SK-N-MC (cell line): ENCODE data around the gene ANKRD44.

ENCODE experiments used
- DNase-seq: peaks from one replicate; pipeline ENCODE4 v3.0.0-alpha.2; 2011; ENCODE audit warnings: low read depth, low spot score
- H3K27ac ChIP-seq: fragments of 200-600 bp; sonication (generic); 2 replicates; pipeline ENCODE4 v1.5.1; 2016; ENCODE audit warnings: mixed run types
- H3K36me3 ChIP-seq: fragments of 200-600 bp; sonication (generic); 2 replicates; pipeline ENCODE4 v1.6.1; 2017; ENCODE audit warnings: antibody characterized with exemption, low read length, mixed read lengths; ENCODE audit not compliant: insufficient read depth
- H3K4me3 ChIP-seq: fragments of 200-600 bp; sonication (generic); 2 replicates; pipeline ENCODE4 v1.5.1; 2016
- H3K9ac ChIP-seq: fragments of 200-600 bp; sonication (generic); 2 replicates; pipeline ENCODE4 v1.8.0; 2017; ENCODE audit warnings: mixed run types, mixed read lengths; ENCODE audit not compliant: insufficient read length
- H3K9me3 ChIP-seq: fragments of 200-600 bp; sonication (generic); 2 replicates; pipeline ENCODE4 v1.6.1; 2017; ENCODE audit warnings: low read depth, mild to moderate bottlenecking, antibody characterized with exemption, low read length, moderate library complexity, mixed read lengths
- EZH2 ChIP-seq: fragments of 200-600 bp; sonication (generic); IDR thresholded peaks from one replicate; pipeline ENCODE4 v1.6.1; 2017; ENCODE audit warnings: antibody characterized with exemption
- FOXP2 ChIP-seq: optimal IDR thresholded peaks from 2 replicates; pipeline ENCODE3; 2011; ENCODE audit warnings: mild to moderate bottlenecking, moderate library complexity; ENCODE audit not compliant: insufficient read depth; ENCODE audit errors: extremely low read length, control extremely low read depth
- POLR2AphosphoS5 ChIP-seq: IDR thresholded peaks from 2 replicates; pipeline ENCODE4 v1.6.1; 2012; ENCODE audit warnings: mild to moderate bottlenecking, low read depth, low read length, borderline replicate concordance

Gene ANKRD44

DNA sequence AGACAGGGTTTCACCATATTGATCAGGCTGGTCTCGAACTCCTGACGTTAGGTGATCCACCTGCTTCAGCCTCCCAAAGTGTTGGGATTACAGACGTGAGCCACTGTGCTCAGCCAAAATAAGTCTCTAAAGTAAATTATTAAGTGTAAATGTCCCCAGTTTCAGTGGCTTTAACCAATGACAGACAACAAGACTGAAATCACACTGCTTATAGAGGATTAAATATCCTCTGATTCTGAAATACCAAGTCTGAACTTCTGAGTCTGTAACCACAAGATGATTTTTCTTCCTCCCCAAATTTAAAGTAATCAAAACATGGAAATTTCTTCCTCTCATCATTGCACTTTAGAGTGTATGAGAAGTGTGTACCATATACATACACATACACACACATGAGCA lies 16.5 kb upstream of the ANKRD44 start:
- H3K4me3 ChIP-seq: peak overlapping the region; percentile 54
- no peaks in the 10 kb centered on the region for H3K36me3 ChIP-seq
- H3K9ac ChIP-seq: no peak overlapping the region
- DNase-seq: no peak
- H3K9me3 ChIP-seq: no peaks in the 10 kb centered on the region
- no peak for TF ChIP-seq EZH2
- TF ChIP-seq POLR2AphosphoS5: no peak
- TF ChIP-seq FOXP2: no peak
- peak overlapping the region; percentile 94 for H3K27ac ChIP-seq

DNA sequence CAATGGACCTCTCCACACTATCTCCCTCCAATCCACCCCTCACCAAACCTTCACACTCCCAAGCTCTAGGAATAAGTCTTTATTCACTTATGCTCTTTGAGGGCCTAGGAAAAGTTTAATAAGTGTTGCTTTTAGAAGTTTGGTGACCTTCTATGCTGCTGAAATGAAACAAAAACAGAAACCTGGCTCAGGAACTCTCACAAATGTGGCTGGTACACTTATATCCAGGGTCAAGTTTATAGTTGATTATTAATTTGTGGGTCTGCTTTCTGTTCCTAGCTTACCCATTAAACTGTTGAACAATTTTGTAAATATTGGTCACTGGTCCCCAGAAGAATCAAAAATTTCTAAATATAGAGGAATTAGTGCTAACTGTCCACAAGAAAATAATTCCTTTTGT lies 14.2 kb upstream of the ANKRD44 start:
- no peak for TF ChIP-seq POLR2AphosphoS5
- no peak for TF ChIP-seq FOXP2
- no peak for TF ChIP-seq EZH2
- Histone ChIP-seq H3K4me3 (no peak overlapping the region), H3K9ac (no peak overlapping the region), H3K36me3 (no peaks in the 10 kb centered on the region), H3K27ac (no peak overlapping the region), H3K9me3 (no peaks in the 10 kb centered on the region)
- no peak for DNase-seq

GRCh38 chr2:197322724-197323720 lies 12.4 kb upstream of the ANKRD44 start:
- Histone ChIP-seq H3K36me3 (no peaks in the 10 kb centered on the region), H3K4me3 (no peak overlapping the region)
- TF ChIP-seq EZH2 (no peak), FOXP2 (no peak), POLR2AphosphoS5 (no peak)

GRCh38 chr2:197322143-197322542 lies 11.6 kb upstream of the ANKRD44 start:
- no peak overlapping the region for H3K9ac ChIP-seq
- no peak overlapping the region for H3K27ac ChIP-seq
- TF ChIP-seq FOXP2 (no peak), EZH2 (no peak), POLR2AphosphoS5 (no peak)

More at GRCh38 chr2:197322724-197323720, 12.4 kb upstream of the ANKRD44 start:
- Histone ChIP-seq H3K9me3 (no peaks in the 10 kb centered on the region), H3K9ac (no peak overlapping the region), H3K27ac (no peak overlapping the region)
- no peak for DNase-seq

DNA sequence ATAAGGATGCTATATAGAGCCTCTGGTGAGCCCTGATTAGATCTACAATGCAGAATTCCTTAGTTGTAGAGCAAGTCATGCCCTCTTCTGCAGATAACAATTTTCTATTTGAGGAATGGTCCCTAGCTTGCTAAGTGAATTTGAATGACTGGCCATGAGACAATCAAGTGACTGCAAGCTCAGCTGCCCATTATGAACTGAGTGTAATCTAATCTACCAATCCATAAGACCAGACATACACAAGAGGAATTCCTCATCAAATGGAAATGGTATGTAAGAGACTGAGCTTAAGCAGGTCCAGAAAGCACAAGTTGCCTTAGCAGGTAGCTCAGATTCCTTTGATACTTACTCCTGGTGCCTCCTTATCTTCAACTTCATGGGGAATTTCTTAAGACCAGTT lies 4.8 kb upstream of the ANKRD44 start:
- Histone ChIP-seq H3K27ac (no peak overlapping the region), H3K36me3 (no peaks in the 10 kb centered on the region), H3K4me3 (no peak overlapping the region), H3K9ac (no peak overlapping the region), H3K9me3 (no peaks in the 10 kb centered on the region)
- DNase-seq: no peak
- TF ChIP-seq EZH2: no peak
- no peak for TF ChIP-seq POLR2AphosphoS5
- no peak for TF ChIP-seq FOXP2

More at GRCh38 chr2:197322143-197322542, 11.6 kb upstream of the ANKRD44 start:
- Histone ChIP-seq H3K9me3 (no peaks in the 10 kb centered on the region), H3K36me3 (no peaks in the 10 kb centered on the region), H3K4me3 (no peak overlapping the region)
- no peak for DNase-seq

GRCh38 chr2:197312186-197312585 lies 1.6 kb upstream of the ANKRD44 start:
- Histone ChIP-seq H3K4me3 (no peak overlapping the region), H3K36me3 (no peaks in the 10 kb centered on the region), H3K27ac (no peak overlapping the region), H3K9me3 (no peaks in the 10 kb centered on the region), H3K9ac (no peak overlapping the region)
- no peak for TF ChIP-seq FOXP2
- TF ChIP-seq EZH2: no peak
- no peak for TF ChIP-seq POLR2AphosphoS5
- DNase-seq: no peak

- TF ChIP-seq POLR2AphosphoS5 (no peak), FOXP2 (no peak), EZH2 (no peak)
- Histone ChIP-seq H3K9me3 (no peaks in the 10 kb centered on the region), H3K9ac (peak overlapping the region; percentile 77), H3K27ac (no peak overlapping the region), H3K36me3 (no peaks in the 10 kb centered on the region), H3K4me3 (peak overlapping the region; percentile 89)
- no peak for DNase-seq
These were observed 947 bp upstream of the ANKRD44 start for GRCh38 chr2:197311421-197312033.

DNA sequence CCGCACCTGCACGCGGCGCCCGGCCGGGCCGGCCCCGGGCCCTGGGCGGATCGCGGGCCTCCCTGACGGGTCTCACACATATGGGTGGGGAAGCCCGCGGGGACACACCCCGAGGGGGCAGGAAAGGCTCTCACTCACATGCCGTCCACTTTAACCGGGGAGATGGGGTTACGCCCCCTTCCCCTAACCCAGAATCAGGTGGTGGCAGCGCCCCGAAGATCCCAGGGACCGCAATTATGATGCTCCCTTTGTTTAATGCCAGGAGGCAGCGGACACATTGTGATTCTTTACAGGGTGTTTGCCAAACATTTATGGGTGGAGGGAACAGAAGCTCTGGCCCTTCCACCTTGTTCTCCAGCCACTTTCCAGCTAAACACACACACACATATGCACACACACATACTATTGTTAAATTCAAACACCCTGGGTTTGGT lies 424 bp upstream of the ANKRD44 start:
- Histone ChIP-seq H3K27ac (no peak overlapping the region), H3K9ac (peak overlapping the region; percentile 77), H3K4me3 (peak overlapping the region; percentile 89), H3K9me3 (no peaks in the 10 kb centered on the region), H3K36me3 (no peaks in the 10 kb centered on the region)
- TF ChIP-seq FOXP2: no peak
- TF ChIP-seq EZH2: no peak
- no peak for TF ChIP-seq POLR2AphosphoS5
- no peak for DNase-seq
